Progenitor cell of endocrine pancreas (in vitro differentiated cells): ENCODE data around the gene FAM186B. TPM values are rescaled to one million over a fixed set of nuclear protein-coding genes. Genes with fewer than 3 reads are reported as not detected.
A peak's percentile ranks its signal among the peaks of the same experiment; 100 is the strongest.

Experiments used
- DNase-seq: peaks from one replicate; pipeline ENCODE4 v3.0.0; 2021; ENCODE audit warnings: low spot score; ENCODE audit not compliant: unreplicated experiment
- H3K27ac Mint-ChIP-seq: 2 replicates; pipeline ENCODE4 v1.8.0; 2021; ENCODE audit warnings: mild to moderate bottlenecking, moderate library complexity, mixed read lengths
- H3K27me3 Mint-ChIP-seq: 2 replicates; pipeline ENCODE4 v1.8.0; 2021; ENCODE audit warnings: mixed read lengths
- H3K36me3 Mint-ChIP-seq: 2 replicates; pipeline ENCODE4 v1.8.0; 2022; ENCODE audit warnings: mixed read lengths; ENCODE audit not compliant: insufficient read depth
- H3K4me1 Mint-ChIP-seq: 2 replicates; pipeline ENCODE4 v1.8.0; 2021; ENCODE audit warnings: low read depth, mixed read lengths
- H3K4me3 Mint-ChIP-seq: 2 replicates; pipeline ENCODE4 v1.8.0; 2021; ENCODE audit warnings: low read depth, mild to moderate bottlenecking, moderate library complexity, mixed read lengths
- H3K9me3 Mint-ChIP-seq: 2 replicates; pipeline ENCODE4 v1.8.0; 2021; ENCODE audit warnings: low read depth, mixed read lengths
- total RNA-seq: library from RNA; stranded (reverse); gene quantifications from 2 replicates; pipeline ENCODE4 v1.2.1, GENCODE V29; 2021
- TF ChIP-seq, protein P1 (sequence below): fragments of 200-600 bp; sonication (generic); IDR thresholded peaks from one replicate; pipeline ENCODE4 v1.5.0; 2021; ENCODE audit warnings: antibody characterized with exemption, mild to moderate bottlenecking; ENCODE audit not compliant: unreplicated experiment

FAM186B gene
- total RNA-seq, 1 donor from 2014 or later = 0.24 TPM

DNA sequence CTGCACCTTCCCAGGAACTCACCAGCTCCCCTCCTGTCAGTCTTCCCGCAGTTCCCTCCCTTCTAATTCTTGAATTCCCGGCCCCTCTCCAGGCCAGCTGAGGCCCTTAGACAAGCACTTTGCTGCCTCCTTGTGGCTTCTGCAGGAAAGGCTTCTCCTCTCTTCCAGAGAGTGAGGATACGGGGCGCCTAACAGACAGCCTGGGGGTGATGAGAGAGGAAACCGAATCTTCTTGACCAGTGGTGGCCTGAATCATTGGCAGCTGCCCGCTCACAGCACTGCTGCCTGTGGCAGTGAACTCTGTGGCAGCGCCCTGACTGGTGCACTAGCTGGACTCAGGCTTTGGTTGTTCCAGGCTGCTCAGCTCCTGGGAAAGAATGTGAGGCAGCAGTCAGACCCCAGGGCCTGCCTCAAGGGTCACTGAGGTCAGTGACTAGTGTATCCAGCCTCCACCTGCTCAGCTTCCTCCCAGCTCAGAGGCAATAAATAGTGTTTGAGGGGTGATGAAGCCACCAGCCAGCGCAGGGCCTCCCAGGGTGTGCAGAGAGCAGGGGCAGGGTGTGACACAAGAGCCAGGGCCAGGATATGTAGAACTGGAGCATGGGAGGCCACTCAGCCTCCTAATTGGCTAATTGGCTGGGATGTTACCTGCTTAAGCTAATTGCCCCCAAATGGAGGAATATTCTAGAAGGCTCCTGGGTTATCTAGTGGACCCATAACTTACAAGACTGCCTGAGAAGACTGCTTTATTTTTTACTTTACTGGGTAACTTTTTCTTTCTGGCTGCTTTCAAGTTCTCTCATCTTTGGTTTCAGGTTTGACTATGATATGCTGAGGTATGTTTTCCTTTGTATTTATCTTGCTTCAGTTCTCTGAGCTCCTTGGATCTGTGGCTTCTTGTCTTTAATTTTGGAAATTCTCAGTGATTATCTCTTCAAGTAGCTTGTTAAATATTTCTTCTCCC, 24.6 kb downstream of the FAM186B start:
- Mint-ChIP-seq H3K4me1 (peaks cover 28% of the 10 kb centered on the region), H3K9me3 (no peaks in the 10 kb centered on the region), H3K27ac (peak overlapping the region; percentile 90), H3K4me3 (no peak overlapping the region), H3K36me3 (peaks cover 7% of the 10 kb centered on the region), H3K27me3 (no peaks in the 10 kb centered on the region)
- TF ChIP-seq, protein P1, sequence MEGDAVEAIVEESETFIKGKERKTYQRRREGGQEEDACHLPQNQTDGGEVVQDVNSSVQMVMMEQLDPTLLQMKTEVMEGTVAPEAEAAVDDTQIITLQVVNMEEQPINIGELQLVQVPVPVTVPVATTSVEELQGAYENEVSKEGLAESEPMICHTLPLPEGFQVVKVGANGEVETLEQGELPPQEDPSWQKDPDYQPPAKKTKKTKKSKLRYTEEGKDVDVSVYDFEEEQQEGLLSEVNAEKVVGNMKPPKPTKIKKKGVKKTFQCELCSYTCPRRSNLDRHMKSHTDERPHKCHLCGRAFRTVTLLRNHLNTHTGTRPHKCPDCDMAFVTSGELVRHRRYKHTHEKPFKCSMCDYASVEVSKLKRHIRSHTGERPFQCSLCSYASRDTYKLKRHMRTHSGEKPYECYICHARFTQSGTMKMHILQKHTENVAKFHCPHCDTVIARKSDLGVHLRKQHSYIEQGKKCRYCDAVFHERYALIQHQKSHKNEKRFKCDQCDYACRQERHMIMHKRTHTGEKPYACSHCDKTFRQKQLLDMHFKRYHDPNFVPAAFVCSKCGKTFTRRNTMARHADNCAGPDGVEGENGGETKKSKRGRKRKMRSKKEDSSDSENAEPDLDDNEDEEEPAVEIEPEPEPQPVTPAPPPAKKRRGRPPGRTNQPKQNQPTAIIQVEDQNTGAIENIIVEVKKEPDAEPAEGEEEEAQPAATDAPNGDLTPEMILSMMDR = peak; percentile 93
- peak; percentile 81 for DNase-seq

DNA sequence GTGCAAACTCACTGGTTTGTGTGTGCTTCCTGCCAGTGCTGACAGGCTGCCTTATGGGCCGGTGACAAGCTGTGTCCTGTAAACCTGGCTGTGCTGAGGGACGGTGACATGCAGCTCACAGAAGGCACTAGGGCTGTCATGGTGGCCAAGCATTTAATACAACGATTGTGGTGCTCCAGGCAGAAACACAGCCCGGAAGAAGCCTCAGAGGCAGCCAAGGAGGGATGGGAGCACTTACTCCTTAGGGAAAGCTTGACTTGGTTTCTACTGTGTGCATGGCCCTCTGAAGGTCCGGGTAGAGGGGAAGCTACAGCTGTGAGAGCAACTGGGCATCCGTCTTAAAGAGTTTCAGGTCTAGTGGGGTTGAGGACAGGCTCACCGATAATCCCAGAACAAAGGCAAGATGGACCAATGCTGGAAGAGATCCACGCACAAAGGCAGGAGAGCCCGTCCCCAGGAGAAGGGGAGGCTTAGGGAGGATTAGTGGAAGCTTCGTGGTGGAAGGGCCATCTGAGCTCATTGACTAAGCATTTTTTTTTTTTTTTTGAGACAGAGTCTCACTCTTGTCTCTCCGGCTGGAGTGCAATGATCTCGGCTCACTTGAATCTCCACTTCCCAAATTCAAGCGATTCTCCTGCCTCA, 26.8 kb downstream of the FAM186B start:
- no peak overlapping the region for H3K27ac Mint-ChIP-seq
- peaks cover 8% of the 10 kb centered on the region for H3K36me3 Mint-ChIP-seq
- peaks cover 28% of the 10 kb centered on the region for H3K4me1 Mint-ChIP-seq
- no peaks in the 10 kb centered on the region for H3K9me3 Mint-ChIP-seq
- H3K4me3 Mint-ChIP-seq = no peak overlapping the region
- DNase-seq = no peak
- TF ChIP-seq, protein P1 = no peak
- H3K27me3 Mint-ChIP-seq = no peaks in the 10 kb centered on the region

DNA sequence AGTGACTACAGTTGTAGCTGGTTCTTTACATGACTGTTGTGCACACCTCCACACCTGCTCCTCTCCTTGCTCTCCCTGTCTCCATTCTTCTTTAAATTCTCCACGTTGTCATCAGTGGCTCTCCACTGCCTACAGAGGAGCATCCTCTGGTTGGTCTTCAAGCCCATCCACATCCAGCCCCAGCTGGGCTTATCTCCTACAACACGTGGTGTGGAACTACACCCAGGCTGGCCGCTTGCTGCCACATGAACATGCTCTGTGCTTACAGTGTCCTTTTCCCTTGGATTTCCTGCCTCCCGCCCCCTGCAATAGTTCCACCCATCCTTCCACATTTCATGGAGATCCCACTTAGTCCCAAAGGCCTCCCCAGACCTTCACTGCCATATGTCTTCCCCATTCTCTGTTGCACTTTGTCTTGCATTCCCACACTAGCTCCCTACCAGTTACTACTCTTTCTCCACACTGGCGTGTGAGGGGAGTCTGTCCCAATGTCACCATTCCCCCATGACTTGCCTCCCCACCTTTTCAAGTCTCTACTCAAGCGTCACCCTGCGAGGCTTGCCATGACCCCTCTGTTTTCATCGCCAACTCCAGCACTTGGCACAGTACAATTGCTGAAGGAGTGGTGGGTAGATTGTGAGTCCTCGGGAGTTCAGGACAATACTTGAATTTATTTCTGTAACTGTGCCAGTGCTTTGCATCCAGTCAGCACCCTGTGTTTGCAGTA, 27.7 kb downstream of the FAM186B start:
- TF ChIP-seq, protein P1 = no peak
- H3K27me3 Mint-ChIP-seq = no peaks in the 10 kb centered on the region
- DNase-seq = no peak
- H3K4me3 Mint-ChIP-seq = no peak overlapping the region
- peaks cover 26% of the 10 kb centered on the region for H3K4me1 Mint-ChIP-seq
- H3K27ac Mint-ChIP-seq = no peak overlapping the region
- peaks cover 8% of the 10 kb centered on the region for H3K36me3 Mint-ChIP-seq
- H3K9me3 Mint-ChIP-seq = no peaks in the 10 kb centered on the region

DNA sequence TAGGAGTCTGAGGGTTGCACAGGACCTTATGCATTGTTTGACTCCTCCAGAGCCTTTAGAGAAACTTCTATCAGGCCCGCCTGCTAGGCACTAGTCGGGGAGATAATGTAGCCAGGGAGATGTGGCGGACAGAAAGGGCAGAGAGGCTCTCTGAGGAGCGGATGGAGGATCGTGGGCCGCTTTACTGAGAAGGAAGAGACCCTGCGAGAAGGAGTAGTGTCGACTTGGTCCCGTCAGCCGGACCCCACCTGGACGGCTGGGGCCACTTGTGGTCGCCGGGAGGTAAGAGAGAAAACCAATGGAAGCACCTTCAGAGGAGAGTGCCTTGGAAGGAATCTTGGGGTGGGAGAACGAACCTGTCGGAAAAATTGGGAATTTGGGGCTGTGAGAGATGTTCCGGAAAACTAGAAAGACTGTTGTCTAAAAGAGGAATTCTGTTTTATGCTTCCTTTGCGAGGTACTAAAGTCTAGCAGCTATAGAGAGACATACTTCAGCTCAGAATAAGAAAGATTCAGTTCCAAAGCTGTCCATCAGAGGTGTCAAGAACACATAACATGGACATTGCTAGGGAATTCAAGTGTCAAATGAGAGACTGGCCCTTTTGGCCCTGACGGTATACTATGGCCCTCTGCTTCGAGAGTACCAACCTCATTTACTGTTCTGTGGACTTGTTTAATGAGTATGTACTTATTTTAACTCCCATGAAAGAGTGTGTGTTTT, 36.8 kb downstream of the FAM186B start:
- DNase-seq = no peak
- Mint-ChIP-seq H3K9me3 (no peaks in the 10 kb centered on the region), H3K27ac (peak overlapping the region; percentile 96), H3K27me3 (no peaks in the 10 kb centered on the region), H3K4me3 (peak overlapping the region; percentile 94), H3K36me3 (peaks cover 11% of the 10 kb centered on the region), H3K4me1 (peaks cover 13% of the 10 kb centered on the region)
- TF ChIP-seq, protein P1 = no peak
